Uterus (tissue), 4 donors: ENCODE results near the gene FZD7. TPM values are rescaled to one million over a fixed set of nuclear protein-coding genes. Genes with fewer than 3 reads are reported as not detected.
A peak's percentile ranks its signal among the peaks of the same experiment; 100 is the strongest.

Experiments used
- DNase-seq, 2 donors: peaks; one replicate each; pipeline ENCODE4 v3.0.0-alpha.2; 2019 to 2020
- H3K27ac ChIP-seq, 2 donors: fragments of 200-600 bp; sonication (generic); 1 replicate in 1 of 2; 2 replicates in 1 of 2; pipeline ENCODE4 v1.5.1; 2016 to 2018
- H3K27me3 ChIP-seq, 2 donors: fragments of 200-600 bp; sonication (generic); one replicate each; pipeline ENCODE4 v1.5.1; 2018 to 2019; ENCODE audit warnings: control low read depth in 1 of 2
- H3K36me3 ChIP-seq, 2 donors: fragments of 200-600 bp; sonication (generic); one replicate each; pipeline ENCODE4 v1.5.1; 2019; ENCODE audit warnings: control low read depth in 1 of 2
- H3K4me1 ChIP-seq, 2 donors: fragments of 200-600 bp; sonication (generic); one replicate each; pipeline ENCODE4 v1.5.1; 2018 to 2019; ENCODE audit warnings: control low read depth in 1 of 2
- H3K4me3 ChIP-seq, 2 donors: fragments of 200-600 bp; sonication (generic); 1 replicate in 1 of 2; 2 replicates in 1 of 2; pipeline ENCODE4 v1.5.1; 2018 to 2019; ENCODE audit warnings: mild to moderate bottlenecking in 1 of 2
- H3K9me3 ChIP-seq, 2 donors: fragments of 200-600 bp; sonication (generic); one replicate each; pipeline ENCODE4 v1.5.1; 2019; ENCODE audit warnings: control low read depth in 1 of 2
- POLR2A ChIP-seq, 2 donors: fragments of 450-650 bp; IDR thresholded peaks; one replicate each; pipeline ENCODE4 v1.6.1; 2016; ENCODE audit warnings: antibody characterized with exemption in 2 of 2, mild to moderate bottlenecking in 1 of 2, moderate library complexity in 1 of 2
- intact Hi-C: fragments of 100-400 bp; cut with DNase I; formaldehyde crosslinking; loops from one replicate; pipeline ENCODE4 v1.15.1; 2023; ENCODE audit warnings: low total_unique reads
- total RNA-seq, 4 donors: library from RNA; depleted of rRNA in 3 of 4; stranded (reverse); fragments of >200 nt in 3 of 4; gene quantifications; one replicate each; pipeline versions ENCODE4 v1.1.0 to v1.2.4, GENCODE V29; 2014 to 2023
- TF ChIP-seq, protein P1 (sequence below), 4 experiments: fragments of 200-600 bp in 2 of 4; fragments of 450-650 bp in 2 of 4; sonication (generic) in 2 of 4; IDR thresholded peaks; one replicate each; pipeline ENCODE4 v1.5.1; 2016 to 2019; ENCODE audit warnings: antibody characterized with exemption in 4 of 4, mild to moderate bottlenecking in 2 of 4, moderate library complexity in 1 of 4
- donor health status: DM: yes; HTN: yes; CAD: no.

The FZD7 gene
- total RNA-seq, 4 donors from 2014 or later = 0.77 to 38.8 (median 20.0) TPM

DNA sequence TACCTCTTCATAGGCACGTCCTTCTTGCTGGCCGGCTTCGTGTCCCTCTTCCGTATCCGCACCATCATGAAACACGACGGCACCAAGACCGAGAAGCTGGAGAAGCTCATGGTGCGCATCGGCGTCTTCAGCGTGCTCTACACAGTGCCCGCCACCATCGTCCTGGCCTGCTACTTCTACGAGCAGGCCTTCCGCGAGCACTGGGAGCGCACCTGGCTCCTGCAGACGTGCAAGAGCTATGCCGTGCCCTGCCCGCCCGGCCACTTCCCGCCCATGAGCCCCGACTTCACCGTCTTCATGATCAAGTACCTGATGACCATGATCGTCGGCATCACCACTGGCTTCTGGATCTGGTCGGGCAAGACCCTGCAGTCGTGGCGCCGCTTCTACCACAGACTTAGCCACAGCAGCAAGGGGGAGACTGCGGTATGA, 2.3 kb downstream of the FZD7 start:
- Histone ChIP-seq H3K9me3 (no peaks in the 10 kb centered on the region), H3K36me3 (no peaks in the 10 kb centered on the region), H3K4me1 (peaks cover 0 to 5% of the 10 kb centered on the region in 2 donors), H3K27me3 (no peaks in the 10 kb centered on the region), H3K4me3 (peak overlapping the region; percentile 62 to 65), H3K27ac (peak overlapping the region; percentile 77 to 98)
- no peak for TF ChIP-seq POLR2A (IDR thresholded peaks at IDR 0.05)
- TF ChIP-seq, protein P1, sequence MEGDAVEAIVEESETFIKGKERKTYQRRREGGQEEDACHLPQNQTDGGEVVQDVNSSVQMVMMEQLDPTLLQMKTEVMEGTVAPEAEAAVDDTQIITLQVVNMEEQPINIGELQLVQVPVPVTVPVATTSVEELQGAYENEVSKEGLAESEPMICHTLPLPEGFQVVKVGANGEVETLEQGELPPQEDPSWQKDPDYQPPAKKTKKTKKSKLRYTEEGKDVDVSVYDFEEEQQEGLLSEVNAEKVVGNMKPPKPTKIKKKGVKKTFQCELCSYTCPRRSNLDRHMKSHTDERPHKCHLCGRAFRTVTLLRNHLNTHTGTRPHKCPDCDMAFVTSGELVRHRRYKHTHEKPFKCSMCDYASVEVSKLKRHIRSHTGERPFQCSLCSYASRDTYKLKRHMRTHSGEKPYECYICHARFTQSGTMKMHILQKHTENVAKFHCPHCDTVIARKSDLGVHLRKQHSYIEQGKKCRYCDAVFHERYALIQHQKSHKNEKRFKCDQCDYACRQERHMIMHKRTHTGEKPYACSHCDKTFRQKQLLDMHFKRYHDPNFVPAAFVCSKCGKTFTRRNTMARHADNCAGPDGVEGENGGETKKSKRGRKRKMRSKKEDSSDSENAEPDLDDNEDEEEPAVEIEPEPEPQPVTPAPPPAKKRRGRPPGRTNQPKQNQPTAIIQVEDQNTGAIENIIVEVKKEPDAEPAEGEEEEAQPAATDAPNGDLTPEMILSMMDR (IDR thresholded peaks at IDR 0.05) = no peak
- intact Hi-C loops = no loop called here
- peak; percentile 23 to 31 for DNase-seq

DNA sequence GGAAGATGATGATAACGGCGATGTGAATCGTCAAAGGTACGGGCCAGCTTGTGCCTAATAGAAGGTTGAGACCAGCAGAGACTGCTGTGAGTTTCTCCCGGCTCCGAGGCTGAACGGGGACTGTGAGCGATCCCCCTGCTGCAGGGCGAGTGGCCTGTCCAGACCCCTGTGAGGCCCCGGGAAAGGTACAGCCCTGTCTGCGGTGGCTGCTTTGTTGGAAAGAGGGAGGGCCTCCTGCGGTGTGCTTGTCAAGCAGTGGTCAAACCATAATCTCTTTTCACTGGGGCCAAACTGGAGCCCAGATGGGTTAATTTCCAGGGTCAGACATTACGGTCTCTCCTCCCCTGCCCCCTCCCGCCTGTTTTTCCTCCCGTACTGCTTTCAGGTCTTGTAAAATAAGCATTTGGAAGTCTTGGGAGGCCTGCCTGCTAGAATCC, 3.0 kb downstream of the FZD7 start:
- Histone ChIP-seq H3K36me3 (no peaks in the 10 kb centered on the region), H3K27ac (peak overlapping the region; percentile 77 to 98), H3K9me3 (no peaks in the 10 kb centered on the region), H3K4me1 (peaks cover 0 to 5% of the 10 kb centered on the region in 2 donors), H3K27me3 (no peaks in the 10 kb centered on the region), H3K4me3 (peak overlapping the region; percentile 14 to 65)
- TF ChIP-seq, protein P1 (IDR thresholded peaks at IDR 0.05) = no peak
- no peak for TF ChIP-seq POLR2A (IDR thresholded peaks at IDR 0.05)
- peak; percentile 22 to 30 for DNase-seq
- intact Hi-C loops = no loop called here

DNA sequence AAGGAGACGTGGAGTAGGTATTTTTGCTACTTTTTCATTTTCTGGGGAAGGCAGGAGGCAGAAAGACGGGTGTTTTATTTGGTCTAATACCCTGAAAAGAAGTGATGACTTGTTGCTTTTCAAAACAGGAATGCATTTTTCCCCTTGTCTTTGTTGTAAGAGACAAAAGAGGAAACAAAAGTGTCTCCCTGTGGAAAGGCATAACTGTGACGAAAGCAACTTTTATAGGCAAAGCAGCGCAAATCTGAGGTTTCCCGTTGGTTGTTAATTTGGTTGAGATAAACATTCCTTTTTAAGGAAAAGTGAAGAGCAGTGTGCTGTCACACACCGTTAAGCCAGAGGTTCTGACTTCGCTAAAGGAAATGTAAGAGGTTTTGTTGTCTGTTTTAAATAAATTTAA, 3.4 kb downstream of the FZD7 start:
- Histone ChIP-seq H3K4me1 (peaks cover 0 to 5% of the 10 kb centered on the region in 2 donors), H3K9me3 (no peaks in the 10 kb centered on the region), H3K4me3 (peak overlapping the region; percentile 14 to 65), H3K27ac (peak overlapping the region; percentile 77 to 98), H3K36me3 (no peaks in the 10 kb centered on the region), H3K27me3 (no peaks in the 10 kb centered on the region)
- DNase-seq = no peak
- intact Hi-C loops = no loop called here
- TF ChIP-seq, protein P1 (IDR thresholded peaks at IDR 0.05) = no peak
- TF ChIP-seq POLR2A (IDR thresholded peaks at IDR 0.05) = no peak

DNA sequence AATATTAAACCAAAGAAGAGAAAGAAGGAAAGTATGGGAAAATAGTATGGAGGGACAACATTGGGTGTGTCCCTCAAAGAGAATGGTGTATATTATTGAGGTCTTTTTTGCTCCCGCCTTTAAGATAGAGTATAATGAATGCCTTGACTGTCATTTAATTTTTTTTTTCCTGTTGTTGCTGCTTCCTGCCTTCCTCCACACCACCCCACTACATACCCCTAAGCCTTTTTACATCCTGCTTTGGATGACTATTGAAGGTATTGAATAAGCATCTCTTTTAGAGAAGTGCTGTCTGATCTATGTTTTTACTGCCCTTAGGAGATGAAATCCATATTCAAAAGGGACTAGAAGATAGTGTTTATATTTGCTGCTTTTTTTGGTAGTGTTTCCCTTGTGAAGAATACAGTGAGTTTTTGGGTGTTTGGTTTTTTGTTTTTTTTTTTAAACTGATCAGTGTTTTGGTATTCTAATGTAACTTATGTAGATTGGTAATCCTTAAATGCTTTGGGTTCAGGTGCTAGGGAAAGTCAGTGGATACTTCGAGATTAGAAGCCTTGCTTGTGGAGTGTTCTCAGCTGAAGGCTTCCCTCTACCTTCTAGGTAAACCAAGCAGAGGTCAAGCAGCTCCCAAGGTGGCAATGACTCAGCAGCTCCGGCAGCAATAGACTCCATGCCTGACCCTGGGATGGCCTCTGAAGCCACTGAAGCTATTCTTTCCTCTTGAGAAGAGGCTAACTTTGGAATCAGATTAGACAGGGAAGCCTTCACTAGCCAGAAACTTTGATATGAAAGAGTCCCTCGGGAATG, 5.0 kb downstream of the FZD7 start:
- Histone ChIP-seq H3K4me1 (peaks cover 0 to 5% of the 10 kb centered on the region in 2 donors), H3K9me3 (no peaks in the 10 kb centered on the region), H3K27ac (peak overlapping the region; percentile 50 to 98), H3K36me3 (no peaks in the 10 kb centered on the region), H3K4me3 (peak overlapping the region in 1 of 2 donors; percentile 65), H3K27me3 (no peaks in the 10 kb centered on the region)
- TF ChIP-seq, protein P1 (IDR thresholded peaks at IDR 0.05) = no peak
- TF ChIP-seq POLR2A (IDR thresholded peaks at IDR 0.05) = no peak
- intact Hi-C loops = no loop called here
- no peak for DNase-seq
